RKO (cell line): ENCODE data around the gene GGPS1.
A peak's percentile ranks its signal among the peaks of the same experiment; 100 is the strongest.
"Not testable (repeated sequence)": the region's sequence is repeated elsewhere in the genome, so short reads cannot be mapped to it uniquely, and the experiment has no call there.

Experiments
- DNase-seq: peaks from one replicate; pipeline ENCODE4 v3.0.0-alpha.2; 2016; ENCODE audit warnings: low spot score

GGPS1 gene

GRCh38 chr1:235339746-235340145, 11.4 kb downstream of the GGPS1 start:
- DNase-seq, result no peak

DNA sequence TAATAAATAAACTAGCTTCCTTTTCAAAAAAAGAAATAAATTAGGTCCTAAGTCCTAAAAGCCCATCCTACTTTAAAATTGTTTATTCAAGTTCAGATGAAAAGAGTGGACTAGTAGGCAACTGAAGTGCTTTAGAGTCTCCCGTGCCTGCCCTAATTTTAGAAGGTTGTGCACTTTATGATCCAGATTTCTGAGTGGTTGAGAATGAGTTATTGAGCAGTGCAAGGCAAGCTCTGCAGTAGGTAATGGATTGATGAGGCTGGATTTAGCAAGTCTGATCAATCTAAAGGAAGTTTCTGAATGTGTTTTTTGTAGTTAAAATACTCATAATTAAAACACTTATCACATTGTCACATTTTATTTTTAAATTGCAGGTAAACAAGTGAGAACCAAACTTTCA, 13.0 kb downstream of the GGPS1 start:
- DNase-seq, result no peak

GRCh38 chr1:235342039-235342438, 13.7 kb downstream of the GGPS1 start:
- no peak for DNase-seq

DNA sequence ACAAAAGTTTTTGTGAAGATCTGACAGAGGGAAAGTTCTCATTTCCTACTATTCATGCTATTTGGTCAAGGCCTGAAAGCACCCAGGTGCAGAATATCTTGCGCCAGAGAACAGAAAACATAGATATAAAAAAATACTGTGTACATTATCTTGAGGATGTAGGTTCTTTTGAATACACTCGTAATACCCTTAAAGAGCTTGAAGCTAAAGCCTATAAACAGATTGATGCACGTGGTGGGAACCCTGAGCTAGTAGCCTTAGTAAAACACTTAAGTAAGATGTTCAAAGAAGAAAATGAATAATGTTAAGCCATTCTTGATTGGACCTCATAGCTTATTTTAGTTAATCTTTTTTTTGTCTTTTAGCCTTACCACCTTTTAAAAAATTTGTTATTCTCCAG, 14.1 kb downstream of the GGPS1 start:
- DNase-seq, result no peak

DNA sequence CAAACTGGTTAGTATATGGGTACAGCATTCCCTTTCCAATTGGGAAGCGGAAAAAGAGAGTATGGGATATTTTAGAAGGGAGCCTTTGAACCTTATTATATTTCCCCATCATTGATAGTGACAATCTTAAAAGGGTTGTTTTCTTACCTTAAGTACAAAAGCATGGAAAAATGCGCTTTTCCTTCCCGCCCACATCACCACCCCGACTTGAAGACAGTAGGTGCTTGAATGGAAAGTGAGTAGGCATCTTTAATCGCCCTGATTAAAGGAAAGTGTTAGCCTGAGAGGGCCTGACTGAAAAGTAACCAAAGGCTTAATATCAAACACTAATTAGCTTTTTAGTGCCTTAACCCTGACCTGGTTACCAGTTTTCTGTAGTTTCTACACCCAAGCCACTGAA, 15.4 kb downstream of the GGPS1 start:
- no peak for DNase-seq

- DNase-seq, result no peak
These were observed 23.1 kb downstream of the GGPS1 start for GRCh38 chr1:235351441-235351840.

- no peak for DNase-seq
These were observed 23.5 kb downstream of the GGPS1 start for GRCh38 chr1:235351898-235352297.

GRCh38 chr1:235357485-235358373, 29.4 kb downstream of the GGPS1 start:
- no peak for DNase-seq

- no peak for DNase-seq
These were observed 30.5 kb downstream of the GGPS1 start for GRCh38 chr1:235358899-235359298.

DNA sequence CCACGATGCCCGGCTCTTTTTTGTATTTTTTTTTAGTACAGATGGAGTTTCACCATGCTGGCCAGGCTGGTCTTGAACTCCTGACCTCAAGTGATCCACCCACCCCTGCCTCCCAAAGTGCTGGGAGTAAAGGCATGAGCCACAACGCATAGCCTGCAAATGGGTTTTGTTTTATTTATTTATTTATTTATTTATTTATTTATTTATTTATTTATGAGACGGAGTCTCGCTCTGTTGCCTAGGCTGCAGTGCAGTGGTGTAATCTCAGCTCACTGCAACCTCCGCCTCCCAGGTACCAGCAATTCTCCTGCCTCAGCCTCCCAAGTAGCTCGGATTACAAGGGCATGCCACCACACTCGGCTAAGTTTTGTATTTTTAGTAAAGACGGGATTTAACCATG, 35.8 kb downstream of the GGPS1 start:
- not testable (repeated sequence) for DNase-seq

GRCh38 chr1:235366286-235366685, 37.9 kb downstream of the GGPS1 start:
- DNase-seq, result no peak

DNA sequence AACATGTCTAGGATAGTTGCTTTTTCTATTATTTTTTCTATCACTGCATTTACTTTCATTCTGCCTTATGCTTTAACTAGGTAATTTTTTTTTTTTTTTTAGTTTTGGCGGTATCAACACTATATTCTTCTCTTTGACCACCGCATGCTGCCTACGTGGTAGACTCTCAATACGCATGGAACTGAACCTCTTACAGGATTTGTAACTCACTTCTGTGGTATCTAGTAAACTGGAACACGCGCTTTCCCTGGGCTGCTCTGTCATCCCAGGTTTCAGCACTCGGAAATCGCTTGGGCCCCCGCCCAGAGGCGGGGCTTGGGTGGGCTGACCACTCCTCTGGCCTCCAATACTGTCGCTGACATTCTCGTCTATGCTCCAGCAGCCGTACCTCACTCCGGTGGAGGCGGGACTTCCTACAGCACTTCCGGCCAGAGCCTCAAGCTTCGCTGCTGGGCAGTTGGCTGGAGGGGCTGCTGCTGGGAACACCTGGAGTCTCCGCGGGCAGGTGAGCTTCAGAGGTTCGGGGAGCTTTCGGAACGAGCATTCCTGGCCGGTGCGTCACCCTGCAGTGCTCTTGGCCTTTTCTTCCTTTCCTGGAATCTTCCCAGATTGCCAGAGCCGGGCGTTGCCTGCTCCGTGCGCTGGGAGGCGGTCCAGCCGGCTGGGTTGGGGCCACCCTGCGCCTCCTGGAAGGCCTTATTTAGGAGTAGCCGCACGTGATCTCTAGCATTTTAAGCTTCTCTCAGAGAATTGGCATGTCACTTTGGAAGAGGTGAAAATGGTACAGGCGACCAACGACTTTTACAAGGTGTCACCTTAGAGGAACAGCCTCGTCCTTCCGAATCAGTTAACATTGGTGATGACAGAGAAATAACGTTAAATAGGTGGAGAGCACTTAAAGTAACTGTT, 38.9 kb downstream of the GGPS1 start, which contains the start of gene TBCE:
TSS of gene TBCE (plus strand) at position 428 of the 909 bp plus-strand sequence. CDS start 12,623 bp downstream, outside the sequence.
- peak; percentile 98 for DNase-seq

GRCh38 chr1:235368428-235368827, 40.1 kb downstream of the GGPS1 start:
- DNase-seq, result no peak

DNA sequence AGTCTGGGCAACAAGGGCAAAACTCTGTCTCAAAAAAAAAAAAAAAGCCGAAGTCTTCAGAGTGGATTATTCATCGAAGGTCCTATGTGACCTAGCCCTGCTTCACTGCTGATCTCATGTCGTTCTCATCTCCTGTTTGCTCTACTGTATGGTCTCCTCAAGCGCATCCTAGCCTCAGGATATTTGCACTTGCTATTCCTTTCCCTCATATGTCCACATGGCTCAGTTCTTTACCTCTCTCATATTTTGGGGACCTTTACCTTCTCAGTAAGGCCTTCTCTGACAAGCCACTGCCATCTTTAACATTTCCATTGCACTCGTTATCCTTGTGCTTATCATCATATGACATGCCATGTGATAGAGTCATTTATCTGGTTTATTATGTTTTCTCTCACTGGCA, 41.4 kb downstream of the GGPS1 start:
- peak; percentile 45 for DNase-seq

DNA sequence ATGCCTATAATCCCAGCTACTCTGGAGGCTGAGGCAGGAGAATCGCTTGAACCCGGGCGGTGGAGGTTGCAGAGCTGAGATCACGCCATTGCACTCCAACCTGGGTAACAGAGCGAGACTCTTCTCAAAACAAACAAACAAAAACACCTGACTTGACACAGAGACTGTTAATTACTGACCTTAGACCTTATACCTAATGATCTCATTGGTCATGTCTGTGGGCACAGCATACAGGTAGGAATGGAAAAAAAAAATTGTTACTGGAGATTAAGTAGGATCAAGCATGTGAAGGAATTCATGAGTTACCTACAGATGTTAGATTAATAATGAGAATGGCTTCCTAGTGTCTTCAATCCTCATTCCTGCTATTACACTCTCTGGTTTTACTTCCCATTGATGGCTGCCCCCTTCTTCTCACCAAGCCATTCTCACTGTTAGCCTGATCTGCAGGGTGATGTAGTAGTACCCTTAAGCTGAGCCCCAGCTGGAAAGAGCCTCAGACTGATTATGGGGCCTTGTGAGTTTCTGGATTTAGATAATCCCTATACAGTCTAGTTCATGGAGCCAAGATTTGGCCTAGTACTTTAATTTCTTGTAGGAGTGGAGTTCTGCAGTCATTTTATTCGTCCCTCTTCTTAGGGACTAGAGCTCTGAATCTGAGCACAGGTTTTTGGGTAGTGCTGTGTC, 47.7 kb downstream of the GGPS1 start:
- no peak for DNase-seq

DNA sequence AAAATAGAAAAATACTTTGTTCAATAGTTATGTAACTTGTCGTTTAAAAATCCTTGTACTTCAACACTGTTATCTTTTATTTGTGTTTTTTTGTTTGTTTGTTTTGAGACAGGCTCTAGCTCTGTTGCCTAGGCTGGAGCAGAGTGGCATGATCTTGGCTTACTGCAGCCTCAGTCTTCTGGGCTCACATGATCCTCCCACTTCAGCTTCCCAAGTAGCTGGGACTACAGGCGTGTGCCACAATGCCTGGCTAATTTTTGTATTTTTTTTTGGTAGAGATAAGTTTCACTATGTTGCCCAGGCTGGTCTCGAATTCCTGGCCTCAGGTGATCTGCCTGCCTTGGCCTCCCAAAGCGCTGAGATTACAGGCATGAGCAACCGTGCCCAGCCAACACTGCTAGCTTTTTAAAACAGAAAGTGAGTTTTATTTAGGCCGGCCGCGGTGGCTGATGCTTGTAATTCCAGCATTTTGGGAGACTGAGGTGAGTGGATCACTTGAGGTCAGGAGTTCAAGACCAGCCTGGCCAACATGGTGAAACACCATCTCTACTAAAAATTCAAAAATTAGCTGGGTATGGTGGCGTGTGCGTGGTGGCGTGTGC, 49.9 kb downstream of the GGPS1 start:
- not testable (repeated sequence) for DNase-seq

DNA sequence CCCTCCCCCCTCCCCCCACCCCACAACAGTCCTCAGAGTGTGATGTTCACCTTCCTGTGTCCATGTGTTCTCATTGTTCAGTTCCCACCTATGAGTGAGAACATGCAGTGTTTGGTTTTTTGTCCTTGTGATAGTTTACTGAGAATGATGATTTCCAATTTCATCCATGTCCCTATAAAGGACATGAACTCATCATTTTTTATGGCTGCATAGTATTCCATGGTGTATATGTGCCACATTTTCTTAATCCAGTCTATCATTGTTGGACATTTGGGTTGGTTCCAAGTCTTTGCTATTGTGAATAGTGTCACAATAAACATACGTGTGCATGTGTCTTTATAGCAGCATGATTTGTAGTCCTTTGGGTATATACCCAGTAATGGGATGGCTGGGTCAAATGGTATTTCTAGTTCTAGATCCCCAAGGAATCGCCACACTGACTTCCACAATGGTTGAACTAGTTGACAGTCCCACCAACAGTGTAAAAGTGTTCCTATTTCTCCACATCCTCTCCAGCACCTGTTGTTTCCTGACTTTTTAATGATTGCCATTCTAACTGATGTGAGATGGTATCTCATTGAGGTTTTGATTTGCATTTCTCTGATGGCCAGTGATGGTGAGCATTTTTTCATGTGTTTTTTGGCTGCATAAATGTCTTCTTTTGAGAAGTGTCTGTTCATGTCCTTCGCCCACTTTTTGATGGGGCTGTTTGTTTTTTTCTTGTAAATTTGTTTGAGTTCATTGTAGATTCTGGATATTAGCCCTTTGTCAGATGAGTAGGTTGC, 53.8 kb downstream of the GGPS1 start:
- not testable (repeated sequence) for DNase-seq

DNA sequence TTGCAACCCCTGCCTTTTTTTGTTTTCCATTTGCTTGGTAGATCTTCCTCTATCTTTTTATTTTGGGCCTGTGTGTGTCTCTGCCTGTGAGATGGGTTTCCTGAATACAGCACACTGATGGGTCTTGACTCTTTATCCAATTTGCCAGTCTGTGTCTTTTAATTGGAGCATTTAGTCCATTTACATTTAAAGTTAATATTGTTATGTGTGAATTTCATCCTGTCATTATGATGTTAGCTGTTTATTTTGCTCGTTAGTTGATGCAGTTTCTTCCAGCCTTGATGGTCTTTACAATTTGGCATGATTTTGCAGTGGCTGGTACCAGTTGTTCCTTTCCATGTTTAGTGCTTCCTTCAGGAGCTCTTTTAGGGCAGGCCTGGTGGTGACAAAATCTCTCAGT, 57.3 kb downstream of the GGPS1 start:
- not testable (repeated sequence) for DNase-seq

DNA sequence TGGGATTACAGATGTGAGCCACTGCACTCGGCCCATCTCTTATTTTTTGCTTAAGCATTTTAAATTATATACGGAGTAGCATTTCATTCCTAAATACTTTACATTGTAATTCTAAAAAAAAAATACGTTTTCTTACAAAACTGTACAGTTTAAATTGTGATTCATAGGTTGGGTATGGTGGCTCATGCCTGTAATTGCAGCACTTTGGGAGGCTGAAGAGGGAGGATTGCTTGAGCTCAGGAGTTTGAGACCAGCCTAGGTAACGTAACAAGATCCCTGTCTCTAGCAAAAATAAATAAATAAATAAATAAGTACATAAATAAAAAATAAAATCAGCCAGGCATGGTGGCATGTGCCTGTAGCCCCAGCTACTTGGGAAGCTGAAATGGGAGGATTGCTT, 63.5 kb downstream of the GGPS1 start:
- DNase-seq, result no peak
